Liver (tissue), 9 donors: ENCODE data around the gene USO1. TPM values are rescaled to one million over a fixed set of nuclear protein-coding genes. Genes with fewer than 3 reads are reported as not detected.
"Not testable (repeated sequence)": the region's sequence is repeated elsewhere in the genome, so short reads cannot be mapped to it uniquely, and the experiment has no call there.

Experiments
- DNase-seq: peaks from one replicate; pipeline ENCODE4 v3.0.0-alpha.2; 2017; ENCODE audit warnings: low spot score
- H3K27ac ChIP-seq, 2 donors: one replicate each; pipeline ENCODE4 v1.7.0; 2013; ENCODE audit warnings: inconsistent platforms in 2 of 2, low read length in 2 of 2, control low read depth in 1 of 2, low read depth in 1 of 2, mild to moderate bottlenecking in 1 of 2
- H3K27me3 ChIP-seq, 4 donors: one replicate each; pipeline versions ENCODE4 v1.6.1 to v1.7.0; 2013; ENCODE audit warnings: low read length in 3 of 4, inconsistent platforms in 1 of 4, mild to moderate bottlenecking in 1 of 4, moderate library complexity in 1 of 4; ENCODE audit not compliant: control insufficient read depth in 4 of 4, insufficient read depth in 4 of 4
- H3K36me3 ChIP-seq, 4 donors: one replicate each; pipeline versions ENCODE4 v1.6.1 to v1.7.0; 2013; ENCODE audit warnings: low read length in 3 of 4, mild to moderate bottlenecking in 3 of 4, low read depth in 1 of 4, moderate library complexity in 1 of 4; ENCODE audit not compliant: control insufficient read depth in 4 of 4, insufficient read depth in 3 of 4
- H3K4me1 ChIP-seq, 4 donors: one replicate each; pipeline versions ENCODE4 v1.6.1 to v1.7.0; 2013; ENCODE audit warnings: low read length in 3 of 4, mild to moderate bottlenecking in 3 of 4, moderate library complexity in 1 of 4; ENCODE audit not compliant: control insufficient read depth in 4 of 4, insufficient read depth in 4 of 4
- H3K4me3 ChIP-seq, 3 donors: one replicate each; pipeline versions ENCODE4 v1.6.1 to v1.7.0; 2013; ENCODE audit warnings: low read length in 3 of 3, control low read depth in 1 of 3, low read depth in 1 of 3, mild to moderate bottlenecking in 1 of 3
- H3K9ac ChIP-seq, 2 donors: one replicate each; pipeline ENCODE4 v1.7.0; 2013; ENCODE audit warnings: low read length in 2 of 2, mild to moderate bottlenecking in 2 of 2, moderate library complexity in 2 of 2, control low read depth in 1 of 2, low read depth in 1 of 2
- H3K9me3 ChIP-seq, 4 donors: one replicate each; pipeline versions ENCODE4 v1.6.1 to v1.7.0; 2013; ENCODE audit warnings: low read length in 3 of 4; ENCODE audit not compliant: control insufficient read depth in 4 of 4
- FOXA1 ChIP-seq: IDR thresholded peaks from 2 replicates; pipeline ENCODE4 v1.6.1; 2016; ENCODE audit warnings: antibody characterized with exemption
- FOXA2 ChIP-seq: IDR thresholded peaks from 2 replicates; pipeline ENCODE4 v1.6.1; 2016; ENCODE audit warnings: antibody characterized with exemption
- GABPA ChIP-seq, 2 donors: IDR thresholded peaks in 1 of 2; conservative IDR thresholded peaks in 1 of 2; 2 replicates each; pipeline ENCODE4 v1.6.1; 2016; ENCODE audit warnings: antibody characterized with exemption in 2 of 2, mild to moderate bottlenecking in 1 of 2, moderate library complexity in 1 of 2
- HNF4A ChIP-seq, 2 donors: conservative IDR thresholded peaks; 2 replicates each; pipeline ENCODE4 v1.6.1; 2016; ENCODE audit warnings: antibody characterized with exemption in 2 of 2, mild to moderate bottlenecking in 2 of 2
- JUND ChIP-seq, 2 donors: IDR thresholded peaks; 2 replicates each; pipeline ENCODE4 v1.6.1; 2016; ENCODE audit warnings: antibody characterized with exemption in 2 of 2
- RAD21 ChIP-seq, 2 donors: IDR thresholded peaks; 2 replicates each; pipeline ENCODE4 v1.6.1; 2016; ENCODE audit warnings: antibody characterized with exemption in 2 of 2, mild to moderate bottlenecking in 2 of 2
- RXRA ChIP-seq, 2 donors: IDR thresholded peaks; 2 replicates each; pipeline ENCODE4 v1.6.1; 2017 to 2018; ENCODE audit warnings: antibody characterized with exemption in 2 of 2, mild to moderate bottlenecking in 1 of 2
- SP1 ChIP-seq: IDR thresholded peaks from 2 replicates; pipeline ENCODE4 v1.6.1; 2018; ENCODE audit warnings: antibody characterized with exemption, mild to moderate bottlenecking
- TAF1 ChIP-seq: conservative IDR thresholded peaks from 2 replicates; pipeline ENCODE4 v1.6.1; 2016; ENCODE audit warnings: antibody characterized with exemption, mild to moderate bottlenecking
- YY1 ChIP-seq: IDR thresholded peaks from 2 replicates; pipeline ENCODE4 v1.6.1; 2016; ENCODE audit warnings: antibody characterized with exemption, mild to moderate bottlenecking
- WGBS: extraction: QIAGEN DNeasy Blood & Tissue Kit; methylation state at CpG from one replicate; pipeline ENCODE4 v1.1.7; 2013; 5-methylcytosine and 5-hydroxymethylcytosine counted together
- polyA plus RNA-seq, 2 donors: library from polyadenylated mRNA; stranded (reverse) in 1 of 2; unstranded in 1 of 2; fragments of 200-250 nt in 1 of 2; fragments of >200 nt in 1 of 2; fragmentation: Nextera tagmentation in 1 of 2; extraction: Ambion mirVana in 1 of 2; gene quantifications; one replicate each; pipeline versions ENCODE4 v1.2.1 to v1.2.3, GENCODE V29; 2013 to 2015
- total RNA-seq, 2 donors: library from RNA; depleted of rRNA; stranded (reverse); fragments of >200 nt; gene quantifications; one replicate each; pipeline ENCODE4 v1.2.3, GENCODE V29; 2014
- TF ChIP-seq, protein P1 (sequence below): IDR thresholded peaks from 2 replicates; pipeline ENCODE4 v1.6.1; 2016; ENCODE audit warnings: antibody characterized with exemption, mild to moderate bottlenecking
- TF ChIP-seq, protein P2 (sequence below): IDR thresholded peaks from 2 replicates; pipeline ENCODE4 v1.6.1; 2016; ENCODE audit warnings: antibody characterized with exemption
- donor health status: healthy.
- donor health status: healthy.
- donor health status: healthy.
- donor health status: healthy.
- donor health status: healthy.

Gene USO1
- total and polyA plus RNA-seq, 4 donors = 18.4 to 77.0 (median 39.5) TPM

DNA sequence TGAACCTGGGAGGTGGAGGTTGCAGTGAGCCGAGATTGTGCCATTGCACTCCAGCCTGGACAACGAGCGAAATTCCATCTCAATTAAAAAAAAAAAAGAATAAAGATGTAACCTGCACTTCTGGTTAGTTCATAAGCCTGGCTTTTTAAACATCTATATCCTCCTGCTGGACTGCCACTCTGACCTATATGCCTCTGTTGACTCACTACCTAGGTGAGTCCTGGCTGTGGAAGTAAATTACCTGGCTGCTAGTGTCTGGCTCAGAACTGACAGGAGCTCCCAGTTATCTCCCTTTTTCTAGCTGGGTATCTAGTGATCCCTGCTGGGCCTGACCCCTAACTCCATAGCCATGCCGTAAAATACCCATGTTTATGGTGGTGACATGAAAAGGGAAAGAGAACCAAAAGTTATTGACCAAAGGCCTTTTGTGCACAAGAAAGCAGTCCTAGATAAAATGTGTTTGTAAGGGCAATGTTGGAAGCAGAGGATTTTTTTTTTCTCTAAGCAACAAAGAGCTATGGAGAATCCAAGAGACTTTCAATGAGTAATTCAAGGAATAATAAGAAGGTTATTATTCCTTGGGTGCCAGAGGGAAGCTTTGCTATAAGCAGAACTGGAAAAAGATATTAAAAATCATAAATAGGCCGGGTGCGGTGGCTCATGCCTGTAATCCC is 40.8 kb upstream of the USO1 start:
- DNase-seq = no peak
- 97% methylated on average over 6 of the region's 6 CpGs for WGBS

DNA sequence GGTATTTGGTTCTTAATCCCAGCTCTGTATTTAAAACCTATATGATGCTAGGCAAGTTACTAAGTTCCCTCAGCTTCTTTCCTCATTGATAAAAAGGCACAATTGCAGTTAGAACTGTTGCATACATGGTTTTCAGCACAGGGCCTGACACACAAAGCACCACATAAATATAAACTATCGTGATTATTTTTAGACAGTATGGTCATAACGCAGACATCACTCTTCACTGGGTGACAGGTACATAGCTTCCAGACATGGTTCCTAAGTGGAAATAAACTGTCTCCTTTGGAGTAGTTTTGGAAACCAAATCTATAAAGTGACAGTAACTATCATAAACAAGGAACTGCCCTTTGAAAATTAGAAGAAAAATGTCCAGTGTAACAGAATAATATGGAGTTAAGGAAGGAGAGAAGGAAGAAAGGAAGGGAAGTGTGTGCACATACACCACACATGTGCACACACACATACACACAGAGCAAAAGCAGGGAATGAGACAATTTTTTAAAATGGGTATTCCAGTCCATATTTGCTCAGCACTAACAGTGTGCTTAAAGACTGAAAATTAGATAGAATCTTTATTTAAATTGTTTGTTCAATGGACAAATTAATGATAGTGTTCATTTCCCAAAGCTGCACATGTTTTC is 38.7 kb upstream of the USO1 start:
- H3K27me3 ChIP-seq = no peaks in the 10 kb centered on the region
- peaks cover 0 to 4% (median 0%) of the 10 kb centered on the region in 4 donors for H3K36me3 ChIP-seq
- DNase-seq = no peak
- no peak overlapping the region for H3K9ac ChIP-seq
- WGBS = 91% methylated on average over 2 of the region's 2 CpGs
- no peak overlapping the region for H3K4me3 ChIP-seq
- H3K9me3 ChIP-seq = no peaks in the 10 kb centered on the region
- TF ChIP-seq FOXA2 = no peak
- no peak for TF ChIP-seq SP1
- H3K27ac ChIP-seq = no peak overlapping the region
- no peaks in the 10 kb centered on the region for H3K4me1 ChIP-seq

More for the DNA sequence above, 40.8 kb upstream of the USO1 start:
- Histone ChIP-seq H3K4me3 (no peak overlapping the region), H3K27ac (no peak overlapping the region), H3K27me3 (no peaks in the 10 kb centered on the region), H3K36me3 (no peaks in the 10 kb centered on the region), H3K9me3 (no peaks in the 10 kb centered on the region), H3K9ac (no peak overlapping the region), H3K4me1 (no peaks in the 10 kb centered on the region)
- TF ChIP-seq RXRA (IDR thresholded peaks at IDR 0.05) (no peak), YY1 (no peak), RAD21 (IDR thresholded peaks at IDR 0.05) (no peak), GABPA (IDR thresholded peaks at IDR 0.05 in 1 of 2, conservative IDR thresholded peaks at IDR 0.05 in 1 of 2) (no peak)
- TF ChIP-seq, protein P1, sequence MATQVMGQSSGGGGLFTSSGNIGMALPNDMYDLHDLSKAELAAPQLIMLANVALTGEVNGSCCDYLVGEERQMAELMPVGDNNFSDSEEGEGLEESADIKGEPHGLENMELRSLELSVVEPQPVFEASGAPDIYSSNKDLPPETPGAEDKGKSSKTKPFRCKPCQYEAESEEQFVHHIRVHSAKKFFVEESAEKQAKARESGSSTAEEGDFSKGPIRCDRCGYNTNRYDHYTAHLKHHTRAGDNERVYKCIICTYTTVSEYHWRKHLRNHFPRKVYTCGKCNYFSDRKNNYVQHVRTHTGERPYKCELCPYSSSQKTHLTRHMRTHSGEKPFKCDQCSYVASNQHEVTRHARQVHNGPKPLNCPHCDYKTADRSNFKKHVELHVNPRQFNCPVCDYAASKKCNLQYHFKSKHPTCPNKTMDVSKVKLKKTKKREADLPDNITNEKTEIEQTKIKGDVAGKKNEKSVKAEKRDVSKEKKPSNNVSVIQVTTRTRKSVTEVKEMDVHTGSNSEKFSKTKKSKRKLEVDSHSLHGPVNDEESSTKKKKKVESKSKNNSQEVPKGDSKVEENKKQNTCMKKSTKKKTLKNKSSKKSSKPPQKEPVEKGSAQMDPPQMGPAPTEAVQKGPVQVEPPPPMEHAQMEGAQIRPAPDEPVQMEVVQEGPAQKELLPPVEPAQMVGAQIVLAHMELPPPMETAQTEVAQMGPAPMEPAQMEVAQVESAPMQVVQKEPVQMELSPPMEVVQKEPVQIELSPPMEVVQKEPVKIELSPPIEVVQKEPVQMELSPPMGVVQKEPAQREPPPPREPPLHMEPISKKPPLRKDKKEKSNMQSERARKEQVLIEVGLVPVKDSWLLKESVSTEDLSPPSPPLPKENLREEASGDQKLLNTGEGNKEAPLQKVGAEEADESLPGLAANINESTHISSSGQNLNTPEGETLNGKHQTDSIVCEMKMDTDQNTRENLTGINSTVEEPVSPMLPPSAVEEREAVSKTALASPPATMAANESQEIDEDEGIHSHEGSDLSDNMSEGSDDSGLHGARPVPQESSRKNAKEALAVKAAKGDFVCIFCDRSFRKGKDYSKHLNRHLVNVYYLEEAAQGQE = no peak
- TF ChIP-seq, protein P2, sequence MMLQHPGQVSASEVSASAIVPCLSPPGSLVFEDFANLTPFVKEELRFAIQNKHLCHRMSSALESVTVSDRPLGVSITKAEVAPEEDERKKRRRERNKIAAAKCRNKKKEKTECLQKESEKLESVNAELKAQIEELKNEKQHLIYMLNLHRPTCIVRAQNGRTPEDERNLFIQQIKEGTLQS = no peak

DNA sequence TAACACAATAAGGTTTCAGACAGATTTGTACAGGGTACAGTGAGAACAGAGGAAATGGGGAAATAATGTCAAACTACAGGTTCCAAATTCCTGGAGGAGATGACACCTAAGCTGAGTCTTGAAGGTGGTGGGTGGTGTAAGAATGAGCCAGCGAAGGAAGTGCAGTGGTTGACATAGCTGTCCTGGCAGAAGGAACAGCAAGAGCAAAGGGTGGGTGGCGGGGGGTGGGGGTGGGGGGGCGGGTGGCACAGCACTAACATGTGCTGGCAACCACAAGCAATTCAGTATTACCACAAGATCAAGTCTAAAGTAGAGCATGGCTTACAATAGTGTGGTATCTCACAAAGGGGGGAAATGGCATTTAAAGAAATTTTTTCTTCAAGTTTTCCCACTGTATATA is 38.0 kb upstream of the USO1 start:
- H3K9me3 ChIP-seq = no peaks in the 10 kb centered on the region
- WGBS = 83% methylated on average over 3 of the region's 3 CpGs
- no peaks in the 10 kb centered on the region for H3K4me1 ChIP-seq
- H3K27me3 ChIP-seq = no peaks in the 10 kb centered on the region
- no peak overlapping the region for H3K27ac ChIP-seq
- H3K9ac ChIP-seq = no peak overlapping the region
- peaks cover 0 to 5% (median 0%) of the 10 kb centered on the region in 4 donors for H3K36me3 ChIP-seq
- no peak overlapping the region for H3K4me3 ChIP-seq
- TF ChIP-seq SP1 = no peak
- TF ChIP-seq RAD21 (IDR thresholded peaks at IDR 0.05) = no peak
- no peak for TF ChIP-seq TAF1
- TF ChIP-seq YY1 = no peak
- TF ChIP-seq JUND (IDR thresholded peaks at IDR 0.05) = no peak
- TF ChIP-seq FOXA1 = no peak
- TF ChIP-seq, protein P2 = no peak
- TF ChIP-seq HNF4A (conservative IDR thresholded peaks at IDR 0.05) = no peak
- no peak for DNase-seq

DNA sequence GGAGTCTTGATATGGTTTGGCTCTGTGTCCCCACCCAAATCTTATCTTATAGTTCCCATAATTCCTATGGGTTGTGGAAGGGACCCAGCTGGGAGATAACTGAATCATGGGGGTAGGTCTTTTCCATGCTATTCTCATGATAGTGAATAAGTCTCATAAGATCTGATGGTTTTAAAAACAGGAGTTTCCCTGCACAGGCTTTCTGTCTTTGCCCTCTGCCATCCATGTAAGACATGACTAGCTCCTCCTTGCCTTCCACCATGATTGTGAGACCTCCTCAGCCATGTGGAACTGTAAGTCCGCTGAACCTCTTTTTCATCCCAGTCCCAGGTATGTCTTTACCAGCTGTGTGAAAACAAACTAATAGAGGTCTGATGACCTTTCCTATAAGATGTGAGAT is 37.3 kb upstream of the USO1 start:
- not testable (repeated sequence) for H3K4me1 ChIP-seq, H3K27me3 ChIP-seq
- 97% methylated on average over 1 of the region's 1 CpG for WGBS

DNA sequence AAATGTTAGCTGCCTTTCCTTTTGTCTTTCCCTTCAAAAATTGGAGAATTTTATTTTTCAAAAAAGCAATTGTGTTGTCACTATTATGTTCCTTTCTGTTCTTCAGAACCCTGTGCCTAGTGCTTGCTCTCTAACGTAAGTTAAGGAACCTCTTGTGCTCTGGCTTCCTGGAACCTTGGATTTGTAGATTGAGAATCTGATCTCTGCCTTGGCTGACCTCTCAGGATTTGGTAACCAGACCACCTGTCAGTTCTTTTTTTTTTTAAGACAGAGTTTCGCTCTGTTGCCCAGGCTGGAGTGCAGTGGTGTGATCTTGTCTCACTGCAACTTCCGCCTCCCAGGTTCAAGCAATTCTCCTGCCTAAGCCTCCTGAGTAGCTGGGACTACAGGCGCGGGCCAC is 32.3 kb upstream of the USO1 start:
- DNase-seq, H3K9me3 ChIP-seq, H3K36me3 ChIP-seq, H3K27ac ChIP-seq, H3K4me3 ChIP-seq, H3K9ac ChIP-seq, H3K27me3 ChIP-seq, H3K4me1 ChIP-seq: not testable (repeated sequence)
- WGBS = 98% methylated on average over 5 of the region's 5 CpGs

More for the DNA sequence above, 37.3 kb upstream of the USO1 start:
- not testable (repeated sequence) for DNase-seq, H3K27ac ChIP-seq, H3K9ac ChIP-seq, H3K4me3 ChIP-seq, H3K9me3 ChIP-seq, H3K36me3 ChIP-seq
